HG02970 (cell line): ENCODE data around the gene FRMD5.

Experiments
- ATAC-seq: cut with Tn5 transposase; IDR thresholded peaks from one replicate; pipeline ENCODE4 v1.9.1; 2021; ENCODE audit warnings: mild to moderate bottlenecking, moderate library complexity, moderate number of reproducible peaks; ENCODE audit not compliant: unreplicated experiment, low FRiP score

Gene FRMD5

DNA sequence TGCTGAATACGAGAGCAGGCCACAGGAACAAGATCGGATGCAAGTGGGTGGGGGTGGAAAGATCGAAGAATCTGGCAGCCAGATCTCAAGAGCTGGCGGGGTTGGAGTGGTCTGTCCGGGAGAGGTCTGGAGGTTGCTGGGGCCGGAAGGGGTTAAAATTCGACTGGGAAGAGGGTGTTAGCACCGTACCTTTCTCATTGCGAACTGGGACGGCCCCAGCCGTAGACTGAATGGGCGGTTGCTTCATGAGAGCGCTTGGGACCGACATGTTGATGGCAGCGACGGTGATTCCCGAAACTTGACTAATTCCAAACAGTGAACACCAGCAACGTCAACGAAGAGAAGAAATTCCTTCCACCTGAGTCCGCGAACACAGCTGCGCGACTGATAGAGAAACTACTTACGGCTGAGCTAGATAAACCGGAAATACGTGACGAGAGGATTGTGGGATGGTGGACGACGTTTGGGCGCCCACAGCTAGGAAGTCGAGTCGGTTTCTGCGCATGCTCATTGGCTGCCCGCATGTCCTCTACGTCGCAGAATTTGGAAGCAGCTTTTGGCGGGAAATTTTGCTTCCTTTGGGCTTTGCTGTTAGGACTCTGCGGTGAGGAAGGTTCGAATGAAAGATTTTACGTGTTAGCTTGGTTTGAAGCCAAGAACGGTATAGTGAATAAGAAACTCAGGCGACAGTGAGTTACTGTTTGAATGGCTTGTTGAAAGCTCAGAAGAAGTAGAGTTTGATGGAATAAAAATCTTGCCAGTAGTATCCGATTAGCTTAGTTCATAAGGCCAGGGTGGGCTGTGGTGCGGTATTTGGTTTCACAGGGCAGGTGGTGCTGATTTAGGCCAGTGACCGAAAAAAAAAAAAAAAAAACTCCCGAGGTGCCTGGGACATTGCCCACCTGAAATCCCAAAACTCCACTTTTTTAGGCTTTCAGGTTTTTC is 370.5 kb downstream of the FRMD5 start, which contains the start of gene MFAP1:
Gene MFAP1, minus strand, starts transcription at position 389 of the 945 bp plus-strand sequence. Its CDS starts 121 bp downstream, at position 268.
- peak; percentile 77 for ATAC-seq

DNA sequence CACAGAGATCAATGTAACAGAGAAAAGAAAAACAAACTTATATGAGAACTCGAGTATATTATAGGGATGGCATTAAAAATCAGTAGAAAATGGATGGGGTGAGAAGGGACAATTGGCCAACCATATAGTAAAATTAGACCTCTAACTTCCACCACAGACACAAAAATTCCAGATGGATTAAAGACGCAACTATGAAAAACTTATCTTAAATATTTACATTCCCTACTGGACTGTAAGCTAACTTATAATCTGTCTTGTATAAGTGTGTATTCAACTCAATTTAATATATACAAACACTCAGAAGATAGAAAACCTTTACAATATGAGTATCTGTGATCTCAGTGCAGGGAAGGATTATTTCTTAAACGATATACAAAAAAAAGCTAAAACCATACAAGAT is 373.6 kb downstream of the FRMD5 start:
- no peak for ATAC-seq
